Peyer's patch (tissue), 4 donors: ENCODE results near the gene ROR1. TPM values are rescaled to one million over a fixed set of nuclear protein-coding genes. Genes with fewer than 3 reads are reported as not detected.

Experiments
- DNase-seq, 3 donors: peaks; one replicate each; pipeline ENCODE4 v3.0.0-alpha.2; 2017 to 2019
- H3K27ac ChIP-seq, 4 donors: fragments of 200-600 bp; sonication (generic); one replicate each; pipeline ENCODE4 v1.5.1; 2016 to 2019
- H3K27me3 ChIP-seq, 2 donors: fragments of 200-600 bp; sonication (generic); one replicate each; pipeline ENCODE4 v1.5.1; 2019
- H3K36me3 ChIP-seq, 3 donors: fragments of 200-600 bp; sonication (generic); one replicate each; pipeline ENCODE4 v1.5.1; 2016 to 2019
- H3K4me1 ChIP-seq, 4 donors: fragments of 200-600 bp; sonication (generic); one replicate each; pipeline ENCODE4 v1.5.1; 2016 to 2019
- H3K4me3 ChIP-seq, 4 donors: fragments of 200-600 bp; sonication (generic); 1 replicate in 3 of 4; 2 replicates in 1 of 4; pipeline ENCODE4 v1.5.1; 2016 to 2019; ENCODE audit warnings: mild to moderate bottlenecking in 1 of 4
- H3K9me3 ChIP-seq, 4 donors: fragments of 200-600 bp; sonication (generic); one replicate each; pipeline ENCODE4 v1.5.1; 2016 to 2019; ENCODE audit warnings: mild to moderate bottlenecking in 1 of 4
- CTCF ChIP-seq, 6 experiments: fragments of 450-650 bp in 4 of 6; fragments of 200-600 bp in 2 of 6; sonication (generic) in 1 of 6; IDR thresholded peaks; one replicate each; pipeline ENCODE4 v1.5.1; 2017 to 2019; ENCODE audit warnings: antibody characterized with exemption in 6 of 6, mild to moderate bottlenecking in 3 of 6, moderate library complexity in 1 of 6
- POLR2A ChIP-seq, 2 donors: fragments of 450-650 bp; IDR thresholded peaks; one replicate each; pipeline ENCODE4 v1.5.1; 2017; ENCODE audit warnings: antibody characterized with exemption in 2 of 2, mild to moderate bottlenecking in 2 of 2, moderate library complexity in 2 of 2
- total RNA-seq, 4 donors: library from RNA; depleted of rRNA; stranded (reverse); fragments of >200 nt; gene quantifications; one replicate each; pipeline ENCODE4 v1.1.0, GENCODE V29; 2016

The ROR1 gene
- total RNA-seq, 4 donors from 2014 or later: 1.2 to 7.4 (median 4.7) TPM

- Histone ChIP-seq H3K27ac (no peak overlapping the region), H3K36me3 (no peaks in the 10 kb centered on the region), H3K9me3 (no peaks in the 10 kb centered on the region), H3K27me3 (no peaks in the 10 kb centered on the region), H3K4me3 (no peak overlapping the region), H3K4me1 (no peaks in the 10 kb centered on the region)
- DNase-seq: no peak
- TF ChIP-seq CTCF (IDR thresholded peaks at IDR 0.05) (no peak), POLR2A (IDR thresholded peaks at IDR 0.05) (no peak)
These were observed 169.6 kb downstream of the ROR1 start for GRCh38 chr1:63943393-63943792.

- no peaks in the 10 kb centered on the region for H3K27me3 ChIP-seq
- H3K9me3 ChIP-seq: no peaks in the 10 kb centered on the region
- H3K4me1 ChIP-seq: no peaks in the 10 kb centered on the region
- no peaks in the 10 kb centered on the region for H3K36me3 ChIP-seq
- no peak for DNase-seq
- TF ChIP-seq POLR2A (IDR thresholded peaks at IDR 0.05) (no peak), CTCF (IDR thresholded peaks at IDR 0.05) (no peak)
- H3K27ac ChIP-seq: no peak overlapping the region
- H3K4me3 ChIP-seq: no peak overlapping the region
These were observed 172.1 kb downstream of the ROR1 start for GRCh38 chr1:63945943-63946342.

GRCh38 chr1:63946866-63947491 is 173.2 kb downstream of the ROR1 start:
- no peaks in the 10 kb centered on the region for H3K4me1 ChIP-seq

GRCh38 chr1:63947904-63948303 is 174.1 kb downstream of the ROR1 start:
- Histone ChIP-seq H3K4me3 (no peak overlapping the region), H3K27ac (no peak overlapping the region)
- TF ChIP-seq CTCF (IDR thresholded peaks at IDR 0.05) (no peak), POLR2A (IDR thresholded peaks at IDR 0.05) (no peak)

More at GRCh38 chr1:63946866-63947491, 173.2 kb downstream of the ROR1 start:
- no peak for DNase-seq
- no peaks in the 10 kb centered on the region for H3K36me3 ChIP-seq
- no peak overlapping the region for H3K4me3 ChIP-seq
- no peak overlapping the region for H3K27ac ChIP-seq
- TF ChIP-seq POLR2A (IDR thresholded peaks at IDR 0.05) (no peak), CTCF (IDR thresholded peaks at IDR 0.05) (no peak)
- H3K27me3 ChIP-seq: no peaks in the 10 kb centered on the region
- no peaks in the 10 kb centered on the region for H3K9me3 ChIP-seq

DNA sequence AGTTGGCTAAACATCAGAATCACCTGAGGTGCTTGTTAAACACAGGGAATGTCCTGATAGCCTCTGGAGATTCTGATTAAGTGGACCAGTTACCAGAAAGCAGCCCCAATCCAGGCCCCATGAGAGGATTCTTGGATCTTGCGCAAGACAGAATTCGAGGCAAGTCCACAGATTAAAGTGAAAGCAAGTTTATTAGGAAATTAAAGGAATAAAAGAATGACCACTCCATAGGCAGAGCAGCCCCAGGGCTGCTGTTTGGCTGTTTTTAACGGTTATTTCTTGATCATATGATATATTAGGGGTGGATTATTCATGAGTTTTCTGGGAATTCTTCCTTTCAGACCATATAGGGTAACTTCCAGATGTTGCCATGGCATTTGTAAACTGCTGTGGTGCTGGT is 176.2 kb downstream of the ROR1 start:
- TF ChIP-seq POLR2A (IDR thresholded peaks at IDR 0.05) (no peak), CTCF (IDR thresholded peaks at IDR 0.05) (no peak)
- Histone ChIP-seq H3K9me3 (peaks cover 0 to 7% (median 0%) of the 10 kb centered on the region in 4 donors), H3K4me3 (no peak overlapping the region), H3K27me3 (no peaks in the 10 kb centered on the region), H3K27ac (no peak overlapping the region), H3K4me1 (no peaks in the 10 kb centered on the region), H3K36me3 (no peaks in the 10 kb centered on the region)
- no peak for DNase-seq

More at GRCh38 chr1:63947904-63948303, 174.1 kb downstream of the ROR1 start:
- H3K36me3 ChIP-seq: no peaks in the 10 kb centered on the region
- H3K9me3 ChIP-seq: no peaks in the 10 kb centered on the region
- no peaks in the 10 kb centered on the region for H3K27me3 ChIP-seq
- DNase-seq: no peak
- H3K4me1 ChIP-seq: no peaks in the 10 kb centered on the region
